Germinal center (tissue), 1 donor: Measurements from ENCODE around the gene TFIP11.

Experiments used
- DNase-seq: peaks from one replicate; pipeline ENCODE4 v3.0.0; 2012; ENCODE audit warnings: mixed read lengths, low spot score

TFIP11 gene

DNA sequence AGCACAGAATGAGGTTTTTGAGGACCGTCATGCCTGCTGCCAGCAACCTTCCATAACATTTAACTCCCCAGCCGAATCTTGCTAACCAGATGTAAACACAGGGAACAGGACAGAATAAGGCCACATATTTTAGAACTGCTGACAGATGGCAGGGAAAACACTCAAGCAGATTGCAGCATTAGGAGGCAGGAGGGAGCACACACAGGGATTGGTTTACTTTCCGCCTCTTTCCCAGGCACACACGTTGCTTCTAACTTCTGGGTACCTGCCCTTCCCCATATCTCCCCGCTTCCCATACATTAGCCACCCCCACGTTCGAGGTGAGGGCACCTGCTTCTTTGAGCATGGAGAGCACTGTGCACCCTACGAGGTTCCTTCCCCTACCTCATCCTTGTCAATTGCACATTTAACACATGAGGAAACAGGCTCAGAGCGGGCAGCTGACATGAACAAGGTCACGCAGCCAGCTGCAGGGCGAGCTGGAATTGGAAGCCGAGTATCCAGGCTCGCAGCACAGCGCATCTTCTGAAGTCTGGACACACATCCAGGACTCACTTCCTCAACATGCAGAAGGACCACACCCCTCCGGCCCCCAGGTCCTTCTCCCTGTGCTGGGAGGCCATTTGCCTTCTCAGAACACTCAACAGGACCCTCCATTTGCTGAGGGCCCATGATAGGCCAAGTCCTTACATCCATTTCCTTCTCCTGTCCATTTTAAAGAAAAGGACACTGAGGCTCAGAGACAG, 64.5 kb downstream of the TFIP11 start:
- DNase-seq: no peak

DNA sequence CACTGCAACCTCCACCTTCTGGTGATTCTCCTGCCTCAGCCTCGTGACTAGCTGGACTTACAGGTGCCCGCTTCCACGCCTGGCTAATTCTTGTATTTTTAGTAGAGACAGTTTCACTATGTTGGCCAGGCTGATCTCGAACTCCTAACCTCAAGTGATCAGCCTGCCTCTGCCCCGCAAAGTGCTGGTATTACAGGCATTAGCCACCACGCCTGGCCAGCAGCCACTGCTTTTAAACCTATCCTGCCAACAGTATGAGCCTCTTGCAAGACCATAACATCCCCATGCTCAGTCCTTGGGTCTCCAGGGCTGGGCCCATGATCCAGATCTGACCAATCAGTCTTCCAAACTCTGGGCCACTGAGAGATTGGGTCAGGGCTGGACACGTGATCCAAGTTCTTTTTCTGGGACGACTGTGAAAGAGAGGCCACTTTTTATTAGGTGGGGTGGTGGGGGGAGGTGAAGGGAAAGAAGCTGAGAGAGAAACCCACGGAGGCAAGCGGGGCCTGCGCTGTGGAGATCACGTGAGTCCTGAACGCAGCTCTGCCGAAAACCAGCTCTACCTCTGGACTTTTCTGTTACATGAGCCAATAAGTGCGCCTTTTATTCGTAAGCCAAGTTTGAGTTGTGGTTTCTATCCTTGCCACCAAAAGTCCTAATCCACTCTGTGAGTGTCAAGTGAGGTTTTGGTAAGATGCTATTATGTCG, 65.3 kb downstream of the TFIP11 start:
- no peak for DNase-seq

DNA sequence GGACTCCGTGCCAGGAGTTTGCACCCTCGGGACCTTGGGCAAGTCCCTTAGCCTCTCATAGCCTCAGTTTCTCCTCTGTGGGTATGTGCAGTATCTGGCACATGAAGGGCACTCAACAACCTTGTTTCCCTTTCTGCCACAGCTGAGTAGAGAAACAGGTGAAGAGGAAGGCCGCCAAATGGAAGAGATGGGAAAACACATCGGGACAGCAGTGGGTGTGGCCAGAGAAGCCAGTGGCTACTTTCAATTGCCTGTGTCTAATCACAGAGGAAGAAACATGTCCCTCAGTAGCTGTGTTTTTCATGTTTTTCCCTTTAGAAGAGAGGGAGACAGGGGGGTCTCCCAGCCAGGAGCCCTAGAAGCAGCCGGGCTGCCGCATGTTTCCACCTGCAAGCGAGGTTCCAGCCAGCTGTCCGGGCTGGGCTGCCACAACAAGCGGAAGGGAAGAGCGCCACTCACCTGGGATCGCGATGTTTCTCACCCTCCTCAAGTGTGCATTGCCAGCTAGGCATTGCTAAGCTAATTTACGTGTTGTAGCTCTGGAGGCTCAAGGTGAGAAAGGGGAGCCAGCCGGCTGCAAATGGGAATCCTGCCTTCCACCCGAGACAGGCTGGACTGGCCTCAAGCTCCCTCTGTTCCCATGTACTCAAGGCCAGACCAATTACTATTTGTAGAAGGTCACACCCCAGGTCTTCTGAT, 66.5 kb downstream of the TFIP11 start:
- no peak for DNase-seq

DNA sequence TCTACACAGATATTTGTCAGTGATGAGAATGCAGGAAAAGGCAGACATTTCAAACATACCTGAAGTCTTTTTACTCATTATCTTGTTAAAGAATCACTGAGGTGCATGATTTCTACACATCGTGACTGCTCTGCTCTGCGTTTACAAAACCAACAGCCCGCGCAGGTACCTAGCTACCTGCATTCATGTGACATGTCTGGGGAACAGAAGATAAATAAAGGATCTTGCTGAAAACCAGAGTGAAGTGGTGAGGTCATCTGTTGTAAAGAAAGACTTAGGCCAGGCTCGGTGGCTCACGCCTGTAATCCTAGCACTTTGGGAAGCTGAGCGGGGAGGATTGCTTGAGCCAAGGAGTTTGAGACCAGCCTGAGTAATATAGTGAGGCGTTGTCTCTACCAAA, 67.5 kb downstream of the TFIP11 start:
- no peak for DNase-seq

DNA sequence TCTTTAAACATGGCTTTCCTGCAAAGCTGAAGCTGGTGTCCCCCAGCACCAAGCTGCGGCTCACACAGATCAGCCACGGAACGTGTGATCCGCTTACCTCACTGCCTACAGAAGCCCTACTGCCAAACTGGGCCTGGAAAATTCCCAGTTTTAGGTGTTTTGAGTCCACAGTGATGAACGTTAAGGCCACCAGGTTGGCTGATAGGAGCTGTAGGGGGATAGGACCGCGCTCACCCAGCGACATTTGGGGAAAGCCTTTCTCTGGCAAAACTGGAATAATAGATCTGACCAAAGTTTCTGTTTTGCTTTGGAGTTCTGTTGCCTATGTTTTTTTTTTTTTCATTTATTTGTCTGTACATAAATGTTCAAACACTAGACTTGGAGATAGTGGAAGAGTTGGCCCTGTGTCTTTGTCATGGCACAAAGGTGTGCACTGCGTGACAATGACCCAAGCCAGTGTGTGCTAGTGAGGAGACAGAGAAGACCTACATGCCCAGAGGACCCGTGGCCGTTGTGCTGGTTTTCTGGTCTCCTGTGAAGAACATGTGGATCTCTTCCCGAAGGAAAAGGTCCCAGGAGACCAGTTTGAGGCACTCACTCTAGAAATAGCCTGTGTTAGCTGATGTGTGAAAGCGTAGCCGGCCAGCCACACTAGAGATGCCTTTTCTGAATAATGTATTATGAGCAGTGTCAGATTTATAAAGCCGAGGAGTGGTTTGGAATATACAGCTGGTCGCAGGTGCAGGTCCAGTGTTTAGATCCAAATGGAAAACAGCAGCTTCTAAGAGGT, 68.2 kb downstream of the TFIP11 start:
- DNase-seq: no peak

DNA sequence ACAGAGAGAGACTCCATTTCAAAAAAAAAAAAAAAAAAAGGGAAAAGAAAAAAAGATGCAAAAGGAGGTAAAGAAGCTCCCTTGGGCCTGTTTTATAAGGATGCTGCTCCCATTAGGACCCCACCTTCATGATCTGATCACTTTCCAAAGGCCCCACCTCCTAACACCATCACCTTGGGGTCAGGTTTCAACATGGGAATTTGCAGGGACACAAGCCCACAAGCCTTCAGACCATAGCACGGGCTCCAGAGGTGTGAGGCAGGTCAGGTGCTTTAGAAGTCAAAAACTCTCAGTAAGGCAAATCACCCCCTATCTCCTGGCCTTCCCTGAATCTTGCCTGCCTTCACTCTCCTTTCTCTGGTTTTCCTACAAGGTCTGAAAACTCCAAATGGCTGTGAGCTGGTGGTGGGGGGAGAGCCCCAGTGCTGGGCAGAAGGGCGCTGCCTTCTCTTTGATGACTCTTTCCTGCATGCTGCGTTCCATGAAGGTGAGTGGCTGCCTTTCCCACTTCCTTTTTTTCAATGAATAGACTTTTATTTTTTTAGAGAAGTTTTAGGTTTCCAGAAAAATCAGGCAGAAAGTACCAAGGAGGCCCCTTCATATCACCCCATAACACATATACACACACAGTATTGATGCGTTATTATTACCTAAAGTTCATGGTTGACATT, 70.1 kb downstream of the TFIP11 start:
- DNase-seq: no peak
